Measurements from ENCODE around the gene EME2.

GRCh38 chr16:1781758-1782407, 9.3 kb downstream of the EME2 start:
- TF ChIP-seq CTCF (IDR thresholded peaks at IDR 0.05; ENCODE audit: insufficient read depth, low read depth, low read length) (no peak), EZH2 (IDR thresholded peaks at IDR 0.05; ENCODE audit: insufficient read depth, low read length) (no peak)

Data from astrocyte (in vitro differentiated cells and primary cell).